Motor neuron (in vitro differentiated cells): ENCODE results near the gene MYH6. TPM values are rescaled to one million over a fixed set of nuclear protein-coding genes. Genes with fewer than 3 reads are reported as not detected.

Source experiments
- ATAC-seq, 8 experiments: fragments of 200-7000 bp; cut with Tn5 transposase; replicated peaks in 6 of 8; 2 replicates each; pipeline ENCODE4 v1.8.0; 2021; ENCODE audit warnings: mild to moderate bottlenecking in 8 of 8, moderate library complexity in 8 of 8
- H3K27ac ChIP-seq, 2 donors: fragments of 250-450 bp; sonication (Bioruptor Pico); 2 replicates each; pipeline ENCODE4 v1.9.0; 2021; ENCODE audit warnings: antibody characterized with exemption in 2 of 2, mild to moderate bottlenecking in 2 of 2, moderate library complexity in 1 of 2
- H3K4me1 ChIP-seq, 2 donors: fragments of 250-450 bp; sonication (Bioruptor Pico); replicated peaks in 1 of 2; 2 replicates each; pipeline ENCODE4 v1.6.1; 2021; ENCODE audit warnings: antibody characterized with exemption in 2 of 2, mild to moderate bottlenecking in 2 of 2, moderate library complexity in 1 of 2
- H3K4me3 ChIP-seq, 5 donors: fragments of 250-450 bp; sonication (Bioruptor Pico); 2 replicates each; pipeline ENCODE4 v1.9.0; 2021; ENCODE audit warnings: antibody characterized with exemption in 5 of 5, mild to moderate bottlenecking in 5 of 5, moderate library complexity in 4 of 5
- WGBS, 10 experiments: fragments of 450-650 bp; shearing (Covaris generic); methylation state at CpG; one replicate each; pipeline ENCODE4 v1.0.0; 2022; 5-methylcytosine and 5-hydroxymethylcytosine counted together
- in situ Hi-C, 9 experiments: fragments of 400-800 bp; cut with MboI; loops; one replicate each; pipeline ENCODE4 v1.15.0; 2021; ENCODE audit warnings: low sequenced_read_pairs in 9 of 9, low pct_unique_long_range_greater_than_20kb in 2 of 9; ENCODE audit not compliant: unreplicated experiment in 9 of 9
- total RNA-seq, 8 experiments: library from RNA; unstranded; fragments of 300-600 nt; gene quantifications; 2 replicates each; pipeline versions ENCODE4 v1.2.3 to v1.2.4, GENCODE V29; 2022

The MYH6 gene
- total RNA-seq, 8 experiments from 2014 or later: 0.05 to 0.47 (median 0.14) TPM; not detected in 3

GRCh38 chr14:23371865-23372264, 36.2 kb downstream of the MYH6 start:
- WGBS, 10 experiments: 0 to 100% (median 24%) methylated on average over 1 of the region's 1 CpG; no CpG with 5 or more reads in 6 of the 10 experiments
- peaks cover 0 to under 1% of the 10 kb centered on the region in 2 donors for H3K4me1 ChIP-seq
- in situ Hi-C loops: loop anchor here in 1 of 9 experiments (10.0 kb wide), 1 partner anchor 47 kb away; the partner anchor contains the start of gene PABPN1
- ATAC-seq: no peak
- no peak overlapping the region for H3K27ac ChIP-seq
- no peak overlapping the region for H3K4me3 ChIP-seq

GRCh38 chr14:23370221-23370620, 37.9 kb downstream of the MYH6 start:
- H3K27ac ChIP-seq: no peak overlapping the region
- in situ Hi-C loops: loop anchor here in 1 of 9 experiments (10.0 kb wide), 1 partner anchor 45 kb away; the partner anchor contains the start of gene PABPN1
- 20 to 60% methylated on average over 1 of the region's 1 CpG; no CpG with 5 or more reads in 8 of the 10 experiments for WGBS, 10 experiments
- peaks cover 0 to 13% of the 10 kb centered on the region in 2 donors for H3K4me1 ChIP-seq
- no peak overlapping the region for H3K4me3 ChIP-seq
- ATAC-seq: no peak

GRCh38 chr14:23366426-23366921, 41.6 kb downstream of the MYH6 start:
- H3K4me3 ChIP-seq: peak overlapping the region in 4 of 5 donors; percentile 14 to 22 (median 17)
- ATAC-seq: peak; percentile 28 to 85 (median 76)
- WGBS, 10 experiments: 17 to 52% (median 30%) methylated on average over 1 to 4 of the region's 34 CpGs; no CpG with 5 or more reads in 6 of the 10 experiments
- H3K27ac ChIP-seq: peak overlapping the region in 1 of 2 donors; percentile 56
- H3K4me1 ChIP-seq: peaks cover 9 to 37% of the 10 kb centered on the region in 2 donors
- in situ Hi-C loops: no loop called here

- in situ Hi-C loops: no loop called here
Measured at GRCh38 chr14:23365732-23366425, 42.2 kb downstream of the MYH6 start.

GRCh38 chr14:23365036-23365731, 42.9 kb downstream of the MYH6 start, which contains the start of gene EFS:
Gene EFS, minus strand, starts transcription at chr14:23365172. Its CDS starts 147 bp downstream, at chr14:23365025.
- H3K4me3 ChIP-seq: peak within 1 kb of the TSS in 4 of 5 donors; percentile 14 to 22 (median 17)
- H3K4me1 ChIP-seq: peaks cover 9 to 47% of the 10 kb centered on the region in 2 donors
- peak within 1 kb of the TSS in 1 of 2 donors; percentile 56 for H3K27ac ChIP-seq
- 0 to 24% (median 8%) methylated on average over 1 to 23 of the region's 74 CpGs; no CpG with 5 or more reads in 6 of the 10 experiments for WGBS, 10 experiments
- peak in 3 of 8 experiments; percentile 8 to 31 (median 12) for ATAC-seq
- in situ Hi-C loops: no loop called here

More at GRCh38 chr14:23365732-23366425, 42.2 kb downstream of the MYH6 start:
- H3K4me1 ChIP-seq: peaks cover 9 to 40% of the 10 kb centered on the region in 2 donors
- no CpG with 5 or more reads among the region's 51 CpGs for WGBS, 10 experiments
- peak overlapping the region in 1 of 2 donors; percentile 56 for H3K27ac ChIP-seq
- peak overlapping the region in 4 of 5 donors; percentile 14 to 22 (median 17) for H3K4me3 ChIP-seq
- ATAC-seq: peak in 7 of 8 experiments; percentile 12 to 76 (median 70)

- ATAC-seq: peak; percentile 3 to 80 (median 55)
- in situ Hi-C loops: no loop called here
- 0 to 26% (median 13%) methylated on average over 3 to 8 of the region's 21 CpGs; no CpG with 5 or more reads in 3 of the 10 experiments for WGBS, 10 experiments
Measured at GRCh38 chr14:23364164-23365035, 43.7 kb downstream of the MYH6 start.

GRCh38 chr14:23362200-23362599, 45.9 kb downstream of the MYH6 start:
- Histone ChIP-seq H3K4me1 (peaks cover 9 to 53% of the 10 kb centered on the region in 2 donors), H3K4me3 (no peak overlapping the region), H3K27ac (no peak overlapping the region)
- no peak for ATAC-seq
- in situ Hi-C loops: no loop called here
- 16 to 86% (median 40%) methylated on average over 1 to 3 of the region's 3 CpGs; no CpG with 5 or more reads in 3 of the 10 experiments for WGBS, 10 experiments

More at GRCh38 chr14:23364164-23365035, 43.7 kb downstream of the MYH6 start:
- H3K4me1 ChIP-seq: peaks cover 9 to 53% of the 10 kb centered on the region in 2 donors
- no peak overlapping the region for H3K4me3 ChIP-seq
- H3K27ac ChIP-seq: peak overlapping the region in 1 of 2 donors; percentile 7

- in situ Hi-C loops: no loop called here
- ATAC-seq: no peak
- 50 to 100% (median 72%) methylated on average over 1 to 6 of the region's 6 CpGs; no CpG with 5 or more reads in 1 of the 10 experiments for WGBS, 10 experiments
- H3K27ac ChIP-seq: no peak overlapping the region
- no peak overlapping the region for H3K4me3 ChIP-seq
- peaks cover 9 to 52% of the 10 kb centered on the region in 2 donors for H3K4me1 ChIP-seq
Measured at GRCh38 chr14:23361763-23362162, 46.3 kb downstream of the MYH6 start.

- peak in 5 of 8 experiments; percentile 10 to 83 (median 50) for ATAC-seq
- no peak overlapping the region for H3K4me3 ChIP-seq
- no peak overlapping the region for H3K27ac ChIP-seq
- in situ Hi-C loops: no loop called here
- H3K4me1 ChIP-seq: peaks cover 9 to 48% of the 10 kb centered on the region in 2 donors
Measured at GRCh38 chr14:23361320-23361719, 46.8 kb downstream of the MYH6 start.

GRCh38 chr14:23360496-23360895, 47.6 kb downstream of the MYH6 start:
- WGBS, 10 experiments: 40 to 100% (median 79%) methylated on average over 1 to 2 of the region's 11 CpGs; no CpG with 5 or more reads in 6 of the 10 experiments
- no peak overlapping the region for H3K4me3 ChIP-seq
- no peak for ATAC-seq
- H3K27ac ChIP-seq: no peak overlapping the region
- in situ Hi-C loops: no loop called here
- H3K4me1 ChIP-seq: peaks cover 9 to 43% of the 10 kb centered on the region in 2 donors

GRCh38 chr14:23359722-23360447, 48.2 kb downstream of the MYH6 start:
- Histone ChIP-seq H3K4me1 (peaks cover 9 to 36% of the 10 kb centered on the region in 2 donors), H3K4me3 (no peak overlapping the region), H3K27ac (no peak overlapping the region)
- 80 to 85% methylated on average over 2 to 4 of the region's 22 CpGs; no CpG with 5 or more reads in 8 of the 10 experiments for WGBS, 10 experiments
- in situ Hi-C loops: no loop called here
- no peak for ATAC-seq
